HEK293 (cell line): ENCODE data around the gene ADPGK.

Experiments
- CTCF ChIA-PET: fragments of 350-600 bp; formaldehyde crosslinking; extraction: SDS; loops from one replicate; lab custom pipeline; 2021; ENCODE audit warnings: antibody characterized with exemption; lab: Yijun Ruan, JAX
- POLR2A ChIA-PET: fragments of 300-600 bp; formaldehyde crosslinking; extraction: SDS; loops from one replicate; lab custom pipeline; 2020; ENCODE audit warnings: antibody characterized with exemption, inconsistent platforms; lab: Yijun Ruan, JAX
- H3K27ac ChIP-seq: fragments of 200-500 bp; sonication (Bioruptor generic); 2 replicates; pipeline ENCODE4 v1.5.1; 2014; ENCODE audit warnings: low read depth, low read length, control low read depth, inconsistent platforms; ENCODE audit errors: extremely low read depth
- H3K36me3 ChIP-seq, 2 experiments: fragments of 200-500 bp in 1 of 2; sonication (Bioruptor generic) in 1 of 2; 1 replicate in 1 of 2; 2 replicates in 1 of 2; pipeline ENCODE4 v1.5.1; 2014 to 2017; ENCODE audit warnings: inconsistent platforms in 2 of 2, low read length in 2 of 2; ENCODE audit not compliant: control insufficient read depth in 2 of 2, insufficient read depth in 1 of 2
- H3K4me1 ChIP-seq: fragments of 200-500 bp; sonication (Bioruptor generic); 2 replicates; pipeline ENCODE4 v1.5.1; 2014; ENCODE audit warnings: mild to moderate bottlenecking, low read length, inconsistent platforms; ENCODE audit not compliant: control insufficient read depth, insufficient read depth
- H3K4me3 ChIP-seq: 2 replicates; pipeline ENCODE4 v1.5.1; 2011; ENCODE audit warnings: low read depth, mild to moderate bottlenecking, control low read depth, low read length, moderate library complexity
- H3K9me3 ChIP-seq: fragments of 200-500 bp; sonication (Bioruptor generic); 2 replicates; pipeline ENCODE4 v1.5.1; 2014; ENCODE audit warnings: low read depth, low read length, inconsistent platforms; ENCODE audit not compliant: control insufficient read depth, insufficient read depth
- HOXA7 ChIP-seq: sonication (generic); formaldehyde crosslinking; IDR thresholded peaks from 2 replicates; pipeline ENCODE4 v1.8.1; 2022; ENCODE audit warnings: missing genetic modification reagents, borderline replicate concordance
- KLF1 ChIP-seq: fragments of 450-650 bp; formaldehyde crosslinking; IDR thresholded peaks from 2 replicates; pipeline ENCODE4 v1.5.1; 2016; ENCODE audit warnings: missing biosample characterization, missing genetic modification characterization
- KLF16 ChIP-seq: fragments of 450-650 bp; formaldehyde crosslinking; IDR thresholded peaks from 2 replicates; pipeline ENCODE4 v1.5.1; 2017; ENCODE audit warnings: missing biosample characterization, missing genetic modification characterization
- KLF7 ChIP-seq: fragments of 450-650 bp; formaldehyde crosslinking; IDR thresholded peaks from 2 replicates; pipeline ENCODE4 v1.5.1; 2016; ENCODE audit warnings: missing biosample characterization, missing genetic modification characterization, borderline replicate concordance
- KLF8 ChIP-seq: fragments of 450-650 bp; formaldehyde crosslinking; IDR thresholded peaks from 2 replicates; pipeline ENCODE4 v1.5.1; 2016; ENCODE audit warnings: missing biosample characterization, missing genetic modification characterization
- SP2 ChIP-seq: fragments of 450-650 bp; formaldehyde crosslinking; IDR thresholded peaks from 2 replicates; pipeline ENCODE4 v1.5.1; 2016; ENCODE audit warnings: missing biosample characterization, missing genetic modification characterization
- ZBTB20 ChIP-seq: fragments of 450-650 bp; formaldehyde crosslinking; IDR thresholded peaks from 2 replicates; pipeline ENCODE4 v1.5.1; 2016; ENCODE audit warnings: missing biosample characterization, missing genetic modification characterization
- ZBTB21 ChIP-seq: fragments of 450-650 bp; formaldehyde crosslinking; IDR thresholded peaks from 2 replicates; pipeline ENCODE4 v1.5.1; 2017; ENCODE audit warnings: missing biosample characterization, missing genetic modification characterization
- ZNF140 ChIP-seq: fragments of 450-650 bp; formaldehyde crosslinking; IDR thresholded peaks from 2 replicates; pipeline ENCODE4 v1.5.1; 2016; ENCODE audit warnings: missing biosample characterization, missing genetic modification characterization
- ZNF221 ChIP-seq: fragments of 450-650 bp; formaldehyde crosslinking; IDR thresholded peaks from 2 replicates; pipeline ENCODE4 v1.5.1; 2017; ENCODE audit warnings: missing biosample characterization, missing genetic modification characterization, borderline replicate concordance
- ZNF292 ChIP-seq: fragments of 450-650 bp; formaldehyde crosslinking; IDR thresholded peaks from 2 replicates; pipeline ENCODE4 v1.5.1; 2016; ENCODE audit warnings: low read depth, missing biosample characterization, missing genetic modification characterization, borderline replicate concordance
- ZNF302 ChIP-seq: fragments of 450-650 bp; formaldehyde crosslinking; IDR thresholded peaks from 2 replicates; pipeline ENCODE4 v1.5.1; 2016; ENCODE audit warnings: missing biosample characterization, missing genetic modification characterization, low read depth
- ZNF416 ChIP-seq: fragments of 450-650 bp; formaldehyde crosslinking; IDR thresholded peaks from 2 replicates; pipeline ENCODE4 v1.5.1; 2016; ENCODE audit warnings: missing biosample characterization, missing genetic modification characterization
- ZNF423 ChIP-seq: fragments of 450-650 bp; formaldehyde crosslinking; IDR thresholded peaks from 2 replicates; pipeline ENCODE4 v1.5.1; 2016; ENCODE audit warnings: missing biosample characterization, missing genetic modification characterization
- ZNF501 ChIP-seq: fragments of 450-650 bp; formaldehyde crosslinking; IDR thresholded peaks from 2 replicates; pipeline ENCODE4 v1.5.1; 2016; ENCODE audit warnings: missing biosample characterization, missing genetic modification characterization
- ZNF530 ChIP-seq: fragments of 450-650 bp; formaldehyde crosslinking; IDR thresholded peaks from 2 replicates; pipeline ENCODE4 v1.5.1; 2016; ENCODE audit warnings: low read depth, missing biosample characterization, missing genetic modification characterization
- ZNF544 ChIP-seq: fragments of 450-650 bp; formaldehyde crosslinking; IDR thresholded peaks from 2 replicates; pipeline ENCODE4 v1.5.0; 2017; ENCODE audit warnings: missing biosample characterization, missing genetic modification characterization
- ZNF571 ChIP-seq: fragments of 450-650 bp; formaldehyde crosslinking; IDR thresholded peaks from 2 replicates; pipeline ENCODE4 v1.5.0; 2017; ENCODE audit warnings: missing biosample characterization, missing genetic modification characterization
- ZNF600 ChIP-seq: fragments of 450-650 bp; formaldehyde crosslinking; IDR thresholded peaks from 2 replicates; pipeline ENCODE4 v1.5.1; 2016; ENCODE audit warnings: missing biosample characterization, missing genetic modification characterization
- ZNF623 ChIP-seq: fragments of 450-650 bp; formaldehyde crosslinking; IDR thresholded peaks from 2 replicates; pipeline ENCODE4 v1.5.1; 2016; ENCODE audit warnings: missing biosample characterization, missing genetic modification characterization
- ZNF629 ChIP-seq: fragments of 450-650 bp; formaldehyde crosslinking; IDR thresholded peaks from 2 replicates; pipeline ENCODE4 v1.5.1; 2017; ENCODE audit warnings: missing biosample characterization, missing genetic modification characterization
- ZNF677 ChIP-seq: fragments of 450-650 bp; IDR thresholded peaks from 2 replicates; pipeline ENCODE4 v1.5.0; 2018; ENCODE audit warnings: missing biosample characterization, mild to moderate bottlenecking, missing genetic modification characterization, moderate library complexity
- ZNF843 ChIP-seq: fragments of 450-650 bp; formaldehyde crosslinking; IDR thresholded peaks from 2 replicates; pipeline ENCODE4 v1.5.1; 2016; ENCODE audit warnings: missing biosample characterization, missing genetic modification characterization
- TF ChIP-seq, protein P1 (sequence below): fragments of 450-650 bp; formaldehyde crosslinking; IDR thresholded peaks from 2 replicates; pipeline ENCODE4 v1.5.1; 2016; ENCODE audit warnings: missing biosample characterization, missing genetic modification characterization
- TF ChIP-seq, protein P2 (sequence below): fragments of 450-650 bp; formaldehyde crosslinking; IDR thresholded peaks from 2 replicates; pipeline ENCODE4 v1.5.1; 2017; ENCODE audit warnings: missing biosample characterization, missing genetic modification characterization
- TF ChIP-seq, protein P3 (sequence below): fragments of 450-650 bp; formaldehyde crosslinking; IDR thresholded peaks from 2 replicates; pipeline ENCODE4 v1.5.1; 2017; ENCODE audit warnings: missing biosample characterization, missing genetic modification characterization
- TF ChIP-seq, protein P4 (sequence below): fragments of 450-650 bp; formaldehyde crosslinking; IDR thresholded peaks from 2 replicates; pipeline ENCODE4 v1.5.1; 2016; ENCODE audit warnings: missing biosample characterization, missing genetic modification characterization, borderline replicate concordance

ADPGK gene

DNA sequence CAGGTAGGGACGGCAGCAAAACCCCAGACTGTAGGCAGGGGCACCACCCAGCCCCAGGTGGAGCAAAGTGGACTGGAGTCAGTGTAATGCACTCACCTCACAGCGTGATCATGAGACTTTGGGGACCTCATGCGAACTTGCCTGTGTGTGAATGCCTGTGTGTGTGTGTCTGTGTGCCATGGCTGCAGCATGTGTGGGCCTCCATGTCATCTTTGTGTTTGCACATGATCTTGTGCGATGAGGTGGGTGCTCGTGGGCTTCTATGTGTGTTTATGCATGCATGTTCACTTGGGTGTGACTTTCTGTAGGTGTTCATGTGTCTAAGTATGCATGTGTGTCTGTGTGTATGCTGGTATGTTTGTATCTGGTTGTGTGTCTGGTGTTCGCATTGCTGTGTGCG is 41.2 kb upstream of the ADPGK start (continued):
- no peak for TF ChIP-seq ZNF501 (tag by site-specific recombination)

DNA sequence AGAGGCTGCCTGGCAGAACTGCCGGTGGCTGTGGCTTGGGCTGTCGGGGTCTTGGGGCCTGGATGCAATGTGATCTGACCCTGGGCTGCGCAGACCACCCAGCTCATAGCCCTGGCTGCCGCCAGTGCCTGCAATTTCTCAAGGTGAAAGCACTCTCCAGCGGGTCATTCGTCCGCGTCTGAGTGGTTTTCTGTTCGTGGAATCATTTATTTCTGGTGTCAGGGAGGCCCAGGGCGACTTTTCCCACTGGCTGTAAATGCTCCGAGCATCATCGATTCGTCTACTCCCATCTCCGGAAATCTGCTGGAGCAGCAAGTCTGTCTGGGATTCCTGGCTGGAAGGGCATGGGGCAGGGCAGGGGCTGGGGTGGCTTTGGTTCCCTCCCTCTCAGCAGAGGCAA is 40.6 kb upstream of the ADPGK start:
- no peak overlapping the region for H3K27ac ChIP-seq
- no peak for TF ChIP-seq ZNF623 (tag by site-specific recombination)
- no peak for TF ChIP-seq ZNF571 (tag by site-specific recombination)
- TF ChIP-seq ZNF221 (tag by site-specific recombination): no peak
- TF ChIP-seq KLF1: no peak
- no peak for TF ChIP-seq ZNF416 (tag by site-specific recombination)
- no peak for TF ChIP-seq SP2 (tag by site-specific recombination)
- no peak for TF ChIP-seq KLF7 (tag by site-specific recombination)
- TF ChIP-seq, protein P1, sequence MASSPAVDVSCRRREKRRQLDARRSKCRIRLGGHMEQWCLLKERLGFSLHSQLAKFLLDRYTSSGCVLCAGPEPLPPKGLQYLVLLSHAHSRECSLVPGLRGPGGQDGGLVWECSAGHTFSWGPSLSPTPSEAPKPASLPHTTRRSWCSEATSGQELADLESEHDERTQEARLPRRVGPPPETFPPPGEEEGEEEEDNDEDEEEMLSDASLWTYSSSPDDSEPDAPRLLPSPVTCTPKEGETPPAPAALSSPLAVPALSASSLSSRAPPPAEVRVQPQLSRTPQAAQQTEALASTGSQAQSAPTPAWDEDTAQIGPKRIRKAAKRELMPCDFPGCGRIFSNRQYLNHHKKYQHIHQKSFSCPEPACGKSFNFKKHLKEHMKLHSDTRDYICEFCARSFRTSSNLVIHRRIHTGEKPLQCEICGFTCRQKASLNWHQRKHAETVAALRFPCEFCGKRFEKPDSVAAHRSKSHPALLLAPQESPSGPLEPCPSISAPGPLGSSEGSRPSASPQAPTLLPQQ (tag by site-specific recombination): no peak
- no peak for TF ChIP-seq ZNF423 (tag by site-specific recombination)
- no peak for TF ChIP-seq ZNF677
- TF ChIP-seq, protein P2, sequence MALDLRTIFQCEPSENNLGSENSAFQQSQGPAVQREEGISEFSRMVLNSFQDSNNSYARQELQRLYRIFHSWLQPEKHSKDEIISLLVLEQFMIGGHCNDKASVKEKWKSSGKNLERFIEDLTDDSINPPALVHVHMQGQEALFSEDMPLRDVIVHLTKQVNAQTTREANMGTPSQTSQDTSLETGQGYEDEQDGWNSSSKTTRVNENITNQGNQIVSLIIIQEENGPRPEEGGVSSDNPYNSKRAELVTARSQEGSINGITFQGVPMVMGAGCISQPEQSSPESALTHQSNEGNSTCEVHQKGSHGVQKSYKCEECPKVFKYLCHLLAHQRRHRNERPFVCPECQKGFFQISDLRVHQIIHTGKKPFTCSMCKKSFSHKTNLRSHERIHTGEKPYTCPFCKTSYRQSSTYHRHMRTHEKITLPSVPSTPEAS (tag by site-specific recombination): no peak
- TF ChIP-seq ZNF140 (tag by site-specific recombination): no peak
- TF ChIP-seq ZNF302 (tag by site-specific recombination): no peak
- TF ChIP-seq ZNF544 (tag by site-specific recombination): no peak
- no peak for TF ChIP-seq HOXA7 (CRISPR knock-in tag)
- TF ChIP-seq, protein P3, sequence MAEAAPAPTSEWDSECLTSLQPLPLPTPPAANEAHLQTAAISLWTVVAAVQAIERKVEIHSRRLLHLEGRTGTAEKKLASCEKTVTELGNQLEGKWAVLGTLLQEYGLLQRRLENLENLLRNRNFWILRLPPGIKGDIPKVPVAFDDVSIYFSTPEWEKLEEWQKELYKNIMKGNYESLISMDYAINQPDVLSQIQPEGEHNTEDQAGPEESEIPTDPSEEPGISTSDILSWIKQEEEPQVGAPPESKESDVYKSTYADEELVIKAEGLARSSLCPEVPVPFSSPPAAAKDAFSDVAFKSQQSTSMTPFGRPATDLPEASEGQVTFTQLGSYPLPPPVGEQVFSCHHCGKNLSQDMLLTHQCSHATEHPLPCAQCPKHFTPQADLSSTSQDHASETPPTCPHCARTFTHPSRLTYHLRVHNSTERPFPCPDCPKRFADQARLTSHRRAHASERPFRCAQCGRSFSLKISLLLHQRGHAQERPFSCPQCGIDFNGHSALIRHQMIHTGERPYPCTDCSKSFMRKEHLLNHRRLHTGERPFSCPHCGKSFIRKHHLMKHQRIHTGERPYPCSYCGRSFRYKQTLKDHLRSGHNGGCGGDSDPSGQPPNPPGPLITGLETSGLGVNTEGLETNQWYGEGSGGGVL (tag by site-specific recombination): no peak
- TF ChIP-seq, protein P4, sequence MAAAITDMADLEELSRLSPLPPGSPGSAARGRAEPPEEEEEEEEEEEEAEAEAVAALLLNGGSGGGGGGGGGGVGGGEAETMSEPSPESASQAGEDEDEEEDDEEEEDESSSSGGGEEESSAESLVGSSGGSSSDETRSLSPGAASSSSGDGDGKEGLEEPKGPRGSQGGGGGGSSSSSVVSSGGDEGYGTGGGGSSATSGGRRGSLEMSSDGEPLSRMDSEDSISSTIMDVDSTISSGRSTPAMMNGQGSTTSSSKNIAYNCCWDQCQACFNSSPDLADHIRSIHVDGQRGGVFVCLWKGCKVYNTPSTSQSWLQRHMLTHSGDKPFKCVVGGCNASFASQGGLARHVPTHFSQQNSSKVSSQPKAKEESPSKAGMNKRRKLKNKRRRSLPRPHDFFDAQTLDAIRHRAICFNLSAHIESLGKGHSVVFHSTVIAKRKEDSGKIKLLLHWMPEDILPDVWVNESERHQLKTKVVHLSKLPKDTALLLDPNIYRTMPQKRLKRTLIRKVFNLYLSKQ (tag by site-specific recombination): no peak
- TF ChIP-seq ZNF530 (tag by site-specific recombination): no peak
- TF ChIP-seq, all 188 proteins: peak for 0
- Histone ChIP-seq H3K36me3 (no peaks in the 10 kb centered on the region), H3K4me1 (no peaks in the 10 kb centered on the region), H3K9me3 (no peaks in the 10 kb centered on the region), H3K4me3 (no peak overlapping the region)
- POLR2A ChIA-PET: no interaction called here
- CTCF ChIA-PET: no interaction called here

DNA sequence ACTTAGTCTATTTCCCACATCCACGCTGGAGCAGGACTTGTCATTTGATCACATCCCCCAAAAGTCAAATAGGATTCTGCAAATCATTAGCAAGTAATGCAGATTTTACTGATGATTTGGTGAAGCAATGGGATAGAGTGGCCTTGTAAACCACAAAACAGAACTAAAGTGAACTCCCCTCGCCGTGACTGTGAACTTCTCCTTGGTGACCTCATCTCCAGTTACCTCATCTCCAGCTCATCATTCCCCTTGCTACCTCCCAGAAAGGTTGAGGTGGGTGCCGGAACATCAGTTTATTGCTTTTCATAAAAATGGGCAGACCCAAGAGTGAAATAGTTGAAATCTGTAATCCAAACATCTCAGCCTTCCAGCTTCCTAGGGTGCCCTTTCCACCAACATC is 36.7 kb upstream of the ADPGK start:
- H3K4me3 ChIP-seq: no peak overlapping the region
- no peak overlapping the region for H3K27ac ChIP-seq
- H3K9me3 ChIP-seq: no peaks in the 10 kb centered on the region
- ChIA-PET CTCF (interaction anchor here (0.6 to 1.4 kb wide), 4 partner anchors 14 to 419 kb away, joined by 3 to 4 read pairs (median 4); no protein-coding TSS in a partner anchor), POLR2A (no interaction called here)
- H3K4me1 ChIP-seq: no peaks in the 10 kb centered on the region
- H3K36me3 ChIP-seq: no peaks in the 10 kb centered on the region
- TF ChIP-seq ZNF843 (tag by site-specific recombination) (0 out of 2 replicates have a peak, but pooled peaks have one; percentile 26), ZNF292 (no peak), ZNF571 (tag by site-specific recombination) (no peak), ZNF629 (tag by site-specific recombination) (peak; percentile 74), ZBTB21 (tag by site-specific recombination) (peak; percentile 56), KLF16 (tag by site-specific recombination) (0 out of 2 replicates have a peak, but pooled peaks have one; percentile 25), ZBTB20 (0 out of 2 replicates have a peak, but pooled peaks have one; percentile 14), ZNF600 (tag by site-specific recombination) (peak; percentile 79), KLF8 (no peak)
- TF ChIP-seq, protein P1 (tag by site-specific recombination): peak; percentile 38; the same call in 1 of the 2 replicates
